A549 (cell line): ENCODE measurements around the gene CCDC126.

Experiments used
- EP300 ChIP-seq, 2 experiments: fragments of >200 bp; sonication (Bioruptor Twin); formaldehyde crosslinking; IDR thresholded peaks; 2 replicates in 1 of 2; 3 replicates in 1 of 2; pipeline ENCODE4 v1.6.1; 2016 to 2017
- MYC ChIP-seq: IDR thresholded peaks from 2 replicates; pipeline ENCODE4 v1.6.1; 2012; ENCODE audit warnings: mild to moderate bottlenecking, inconsistent platforms, low read length, improper control_type of control experiment, borderline replicate concordance
- TF ChIP-seq, protein P1 (sequence below): fragments of 200-600 bp; sonication (generic); IDR thresholded peaks from 2 replicates; pipeline ENCODE4 v1.6.1; 2016; ENCODE audit warnings: antibody characterized with exemption, mild to moderate bottlenecking, moderate library complexity
- TF ChIP-seq, protein P2 (sequence below): fragments of >200 bp; sonication (Bioruptor Twin); formaldehyde crosslinking; IDR thresholded peaks from 3 replicates; pipeline ENCODE4 v1.5.1; 2016
- TF ChIP-seq, protein P3 (sequence below): IDR thresholded peaks from 2 replicates; pipeline ENCODE4 v1.6.1; 2012
- TF ChIP-seq, protein P4 (sequence below): fragments of 450-650 bp; IDR thresholded peaks from 2 replicates; pipeline ENCODE4 v1.6.1; 2014; ENCODE audit warnings: antibody characterized with exemption

DNA sequence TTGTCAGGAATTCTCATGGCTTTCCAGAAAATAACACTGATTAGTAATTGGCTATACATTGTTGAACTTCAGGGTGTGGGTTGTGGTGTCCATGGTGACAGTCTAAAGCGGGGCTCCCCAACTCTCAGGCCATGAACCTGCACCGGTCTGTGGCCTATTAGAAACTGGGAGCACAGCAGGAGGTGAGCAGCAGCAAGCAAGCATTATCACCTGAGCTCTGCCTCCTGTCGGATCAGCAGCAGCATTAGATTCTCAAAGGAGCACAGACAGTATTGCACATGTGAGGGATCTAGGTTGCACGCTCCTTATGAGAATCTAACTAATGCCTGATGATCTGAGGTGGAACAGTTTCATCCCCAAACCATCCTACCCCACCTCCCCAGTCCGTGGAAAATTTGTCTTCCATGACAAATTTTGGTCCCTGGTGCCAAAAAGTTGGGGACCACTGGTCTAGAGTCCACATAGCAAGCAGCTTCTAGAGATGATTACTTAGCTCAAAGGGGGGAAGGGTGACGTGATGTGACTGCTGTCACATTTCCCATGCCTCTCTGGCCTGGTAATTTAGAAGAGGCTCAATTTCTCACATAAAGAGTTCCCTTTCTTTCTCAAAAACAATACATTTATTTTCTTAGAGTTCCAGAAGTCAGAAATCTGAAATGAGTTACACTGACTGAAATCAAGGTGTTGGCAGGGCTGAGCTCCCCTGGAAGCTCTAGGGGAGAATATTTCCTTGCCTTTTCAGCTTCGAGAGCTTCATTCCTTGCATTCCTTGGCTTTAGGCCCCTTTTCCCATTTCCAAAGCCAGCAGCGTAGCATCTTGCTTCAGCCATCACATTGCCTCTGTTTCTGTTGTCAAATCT lies 65.2 kb downstream of the CCDC126 start:
- TF ChIP-seq, protein P1, sequence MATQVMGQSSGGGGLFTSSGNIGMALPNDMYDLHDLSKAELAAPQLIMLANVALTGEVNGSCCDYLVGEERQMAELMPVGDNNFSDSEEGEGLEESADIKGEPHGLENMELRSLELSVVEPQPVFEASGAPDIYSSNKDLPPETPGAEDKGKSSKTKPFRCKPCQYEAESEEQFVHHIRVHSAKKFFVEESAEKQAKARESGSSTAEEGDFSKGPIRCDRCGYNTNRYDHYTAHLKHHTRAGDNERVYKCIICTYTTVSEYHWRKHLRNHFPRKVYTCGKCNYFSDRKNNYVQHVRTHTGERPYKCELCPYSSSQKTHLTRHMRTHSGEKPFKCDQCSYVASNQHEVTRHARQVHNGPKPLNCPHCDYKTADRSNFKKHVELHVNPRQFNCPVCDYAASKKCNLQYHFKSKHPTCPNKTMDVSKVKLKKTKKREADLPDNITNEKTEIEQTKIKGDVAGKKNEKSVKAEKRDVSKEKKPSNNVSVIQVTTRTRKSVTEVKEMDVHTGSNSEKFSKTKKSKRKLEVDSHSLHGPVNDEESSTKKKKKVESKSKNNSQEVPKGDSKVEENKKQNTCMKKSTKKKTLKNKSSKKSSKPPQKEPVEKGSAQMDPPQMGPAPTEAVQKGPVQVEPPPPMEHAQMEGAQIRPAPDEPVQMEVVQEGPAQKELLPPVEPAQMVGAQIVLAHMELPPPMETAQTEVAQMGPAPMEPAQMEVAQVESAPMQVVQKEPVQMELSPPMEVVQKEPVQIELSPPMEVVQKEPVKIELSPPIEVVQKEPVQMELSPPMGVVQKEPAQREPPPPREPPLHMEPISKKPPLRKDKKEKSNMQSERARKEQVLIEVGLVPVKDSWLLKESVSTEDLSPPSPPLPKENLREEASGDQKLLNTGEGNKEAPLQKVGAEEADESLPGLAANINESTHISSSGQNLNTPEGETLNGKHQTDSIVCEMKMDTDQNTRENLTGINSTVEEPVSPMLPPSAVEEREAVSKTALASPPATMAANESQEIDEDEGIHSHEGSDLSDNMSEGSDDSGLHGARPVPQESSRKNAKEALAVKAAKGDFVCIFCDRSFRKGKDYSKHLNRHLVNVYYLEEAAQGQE = no peak
- TF ChIP-seq, protein P2, sequence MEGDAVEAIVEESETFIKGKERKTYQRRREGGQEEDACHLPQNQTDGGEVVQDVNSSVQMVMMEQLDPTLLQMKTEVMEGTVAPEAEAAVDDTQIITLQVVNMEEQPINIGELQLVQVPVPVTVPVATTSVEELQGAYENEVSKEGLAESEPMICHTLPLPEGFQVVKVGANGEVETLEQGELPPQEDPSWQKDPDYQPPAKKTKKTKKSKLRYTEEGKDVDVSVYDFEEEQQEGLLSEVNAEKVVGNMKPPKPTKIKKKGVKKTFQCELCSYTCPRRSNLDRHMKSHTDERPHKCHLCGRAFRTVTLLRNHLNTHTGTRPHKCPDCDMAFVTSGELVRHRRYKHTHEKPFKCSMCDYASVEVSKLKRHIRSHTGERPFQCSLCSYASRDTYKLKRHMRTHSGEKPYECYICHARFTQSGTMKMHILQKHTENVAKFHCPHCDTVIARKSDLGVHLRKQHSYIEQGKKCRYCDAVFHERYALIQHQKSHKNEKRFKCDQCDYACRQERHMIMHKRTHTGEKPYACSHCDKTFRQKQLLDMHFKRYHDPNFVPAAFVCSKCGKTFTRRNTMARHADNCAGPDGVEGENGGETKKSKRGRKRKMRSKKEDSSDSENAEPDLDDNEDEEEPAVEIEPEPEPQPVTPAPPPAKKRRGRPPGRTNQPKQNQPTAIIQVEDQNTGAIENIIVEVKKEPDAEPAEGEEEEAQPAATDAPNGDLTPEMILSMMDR = no peak
- TF ChIP-seq EP300 (IDR thresholded peaks at IDR 0.05) = no peak
- TF ChIP-seq MYC = no peak
- TF ChIP-seq, protein P3, sequence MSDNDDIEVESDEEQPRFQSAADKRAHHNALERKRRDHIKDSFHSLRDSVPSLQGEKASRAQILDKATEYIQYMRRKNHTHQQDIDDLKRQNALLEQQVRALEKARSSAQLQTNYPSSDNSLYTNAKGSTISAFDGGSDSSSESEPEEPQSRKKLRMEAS = no peak
- TF ChIP-seq, protein P4, sequence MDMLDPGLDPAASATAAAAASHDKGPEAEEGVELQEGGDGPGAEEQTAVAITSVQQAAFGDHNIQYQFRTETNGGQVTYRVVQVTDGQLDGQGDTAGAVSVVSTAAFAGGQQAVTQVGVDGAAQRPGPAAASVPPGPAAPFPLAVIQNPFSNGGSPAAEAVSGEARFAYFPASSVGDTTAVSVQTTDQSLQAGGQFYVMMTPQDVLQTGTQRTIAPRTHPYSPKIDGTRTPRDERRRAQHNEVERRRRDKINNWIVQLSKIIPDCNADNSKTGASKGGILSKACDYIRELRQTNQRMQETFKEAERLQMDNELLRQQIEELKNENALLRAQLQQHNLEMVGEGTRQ = no peak
